Pons (tissue), 1 donor: ENCODE data around the gene CCDC43.
"Not testable (repeated sequence)": the region's sequence is repeated elsewhere in the genome, so short reads cannot be mapped to it uniquely, and the experiment has no call there.

ENCODE experiments used
- DNase-seq: peaks from one replicate; pipeline ENCODE4 v3.0.0-alpha.2; 2016; ENCODE audit warnings: low spot score

Gene CCDC43, protein sequence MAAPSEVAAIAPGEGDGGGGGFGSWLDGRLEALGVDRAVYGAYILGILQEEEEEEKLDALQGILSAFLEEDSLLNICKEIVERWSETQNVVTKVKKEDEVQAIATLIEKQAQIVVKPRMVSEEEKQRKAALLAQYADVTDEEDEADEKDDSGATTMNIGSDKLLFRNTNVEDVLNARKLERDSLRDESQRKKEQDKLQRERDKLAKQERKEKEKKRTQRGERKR

DNA sequence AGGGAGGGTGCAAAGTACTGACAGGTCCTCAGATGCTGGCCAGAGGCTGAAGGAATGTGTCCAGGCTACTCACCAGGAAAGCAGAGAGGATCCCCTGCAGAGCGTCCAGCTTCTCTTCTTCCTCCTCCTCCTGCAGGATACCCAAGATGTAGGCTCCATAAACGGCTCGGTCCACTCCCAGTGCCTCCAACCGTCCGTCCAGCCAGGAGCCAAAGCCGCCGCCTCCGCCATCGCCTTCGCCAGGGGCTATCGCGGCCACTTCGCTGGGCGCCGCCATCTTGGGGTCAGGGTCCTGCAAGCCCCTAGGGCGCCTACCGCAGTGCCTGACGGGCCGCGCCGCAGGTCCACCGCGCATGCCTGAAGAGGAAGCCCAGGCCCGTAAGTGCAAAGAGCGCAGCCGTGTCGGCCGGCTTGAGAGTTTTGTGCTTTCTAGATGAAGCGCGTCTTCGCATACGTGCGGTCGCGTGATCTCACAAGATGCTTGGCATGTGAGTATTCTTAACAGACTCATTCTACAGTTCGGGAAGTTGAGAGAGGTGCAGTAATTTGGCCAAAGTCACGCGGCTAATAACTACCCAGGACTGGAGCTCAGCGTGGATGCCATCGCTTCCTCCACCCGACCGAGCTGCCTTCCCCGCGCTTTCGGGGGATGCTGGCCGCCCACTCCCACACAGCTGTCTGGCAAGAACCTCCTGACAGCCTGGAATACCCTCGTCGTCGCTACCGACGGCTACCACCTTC lies at the start of gene CCDC43:
TSS of gene CCDC43 (minus strand) at position 300 of the 741 bp plus-strand sequence. CDS start at position 277, 23 bp downstream.
- peak; percentile 85 for DNase-seq

DNA sequence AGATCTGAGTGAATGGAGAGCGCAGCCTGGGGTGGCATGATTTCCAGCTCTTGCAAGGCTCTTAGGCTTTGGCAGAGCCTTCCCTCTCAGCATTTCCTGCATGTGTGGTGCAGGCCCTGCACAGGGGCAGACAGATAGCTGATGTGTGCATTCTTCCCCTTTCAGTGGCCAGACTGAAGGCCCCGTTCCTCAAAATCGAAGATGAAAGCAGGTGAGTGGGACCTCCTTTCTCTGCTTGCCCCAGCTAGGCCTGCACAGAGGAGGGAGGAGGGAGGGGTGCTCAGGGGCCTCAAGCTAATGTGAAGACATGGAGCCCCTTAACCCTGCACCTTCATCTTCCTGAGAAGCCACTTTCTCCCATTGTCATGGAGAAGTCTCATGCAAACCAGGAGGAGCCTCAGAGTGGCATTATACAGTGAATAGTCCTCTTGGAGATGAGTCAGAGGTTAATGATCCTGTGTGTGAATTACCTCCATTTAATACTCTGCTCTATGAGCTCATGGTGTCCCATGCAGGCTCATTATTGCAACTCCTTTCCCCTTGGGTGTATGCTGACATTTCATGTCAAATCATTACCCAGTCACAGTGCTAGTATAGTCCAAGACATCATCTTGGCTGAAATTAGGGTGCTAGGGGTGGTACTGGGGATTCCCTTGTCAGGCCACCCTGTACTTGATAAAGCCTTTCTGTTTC lies 48.8 kb upstream of the CCDC43 start:
- no peak for DNase-seq

DNA sequence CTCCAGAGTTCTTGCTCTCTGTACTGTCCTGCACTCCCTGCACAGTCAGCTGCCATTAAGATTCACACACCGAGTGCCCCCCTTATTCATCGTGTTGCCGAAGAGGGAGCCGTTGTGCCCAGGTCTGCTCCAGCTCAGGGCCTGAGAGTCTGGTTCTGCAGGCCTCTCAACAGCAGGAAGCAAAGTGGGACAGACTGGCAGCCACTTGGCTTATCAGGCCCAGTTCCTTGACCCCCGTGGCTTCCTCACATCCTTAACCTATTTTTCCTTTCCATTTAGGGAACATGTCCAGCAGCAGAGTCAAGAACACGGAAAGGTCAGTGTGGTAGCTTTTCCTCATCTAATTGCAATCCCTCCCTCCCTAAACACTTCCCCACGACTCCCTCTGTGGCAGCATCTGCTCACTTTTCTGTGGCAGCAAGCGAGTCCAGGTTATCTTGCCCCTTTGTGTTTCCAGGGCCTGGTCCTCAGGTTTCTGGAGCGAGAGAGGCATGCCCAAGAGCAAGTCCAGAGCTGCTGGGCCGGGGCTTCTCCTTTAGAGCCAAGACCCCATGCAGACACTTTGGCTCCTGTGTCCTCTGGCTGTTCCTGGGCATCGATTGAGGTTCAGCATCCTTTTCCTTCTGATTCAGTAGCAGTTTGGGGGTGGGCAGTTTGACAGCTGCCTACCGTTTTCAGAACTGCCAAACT lies 47.1 kb upstream of the CCDC43 start:
- DNase-seq: peak; percentile 4

DNA sequence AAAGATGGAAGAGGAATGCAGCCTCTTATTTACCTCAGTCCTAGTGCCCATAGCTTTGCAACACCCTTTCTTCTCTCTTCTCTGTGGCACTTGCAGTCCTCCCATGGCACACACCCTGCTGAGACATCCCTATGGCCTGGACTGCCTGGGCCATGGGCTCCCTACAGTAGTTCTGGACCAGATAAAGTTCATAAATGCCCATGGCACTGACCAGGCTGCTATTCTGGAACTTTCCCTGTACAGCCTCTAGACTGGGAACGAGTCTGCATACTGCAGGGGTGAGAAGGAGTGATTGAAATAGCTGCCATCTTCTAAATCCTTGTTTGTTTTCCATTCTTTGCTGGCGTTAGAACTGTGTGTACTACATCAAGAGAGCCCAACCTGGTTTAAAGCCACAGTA lies 44.7 kb upstream of the CCDC43 start:
- no peak for DNase-seq

DNA sequence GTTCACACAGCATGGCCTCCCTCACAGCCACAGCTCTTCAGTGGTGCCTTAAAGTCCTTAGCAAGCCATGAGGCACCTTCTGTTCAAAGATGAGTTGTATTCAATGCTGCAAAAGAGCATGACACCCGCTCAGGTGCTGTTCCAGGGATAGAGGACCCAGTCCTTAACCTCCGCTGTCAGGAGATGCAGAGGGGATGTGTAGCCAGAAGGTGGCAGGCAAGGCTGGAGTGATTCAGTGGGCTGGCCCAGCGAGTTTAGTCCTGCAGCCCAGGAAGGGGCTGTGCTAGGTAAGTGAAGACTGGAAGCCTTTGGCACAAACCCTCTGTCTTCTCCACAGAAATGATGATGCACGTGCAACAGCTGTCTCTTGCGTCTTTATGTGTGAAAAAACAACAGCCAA lies 44.2 kb upstream of the CCDC43 start:
- DNase-seq: no peak

DNA sequence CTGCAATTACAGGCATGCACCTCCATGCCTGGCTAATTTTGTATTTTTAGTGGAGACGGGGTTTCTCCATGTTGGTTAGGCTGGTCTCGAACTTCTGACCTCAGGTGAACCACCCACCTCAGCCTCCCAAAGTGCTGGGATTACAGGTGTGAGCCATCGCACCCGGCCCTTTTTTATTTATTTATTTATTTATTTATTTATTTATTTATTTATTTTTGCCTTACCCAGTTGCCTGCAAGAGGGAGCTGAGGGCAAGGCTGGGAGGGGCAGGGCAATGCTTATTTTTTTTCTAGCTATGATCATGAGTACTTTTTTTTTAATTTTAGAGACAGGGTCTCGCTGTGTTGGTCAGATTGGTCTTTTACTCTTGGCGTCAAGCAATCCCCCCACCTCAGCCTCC lies 36.5 kb upstream of the CCDC43 start:
- not testable (repeated sequence) for DNase-seq

DNA sequence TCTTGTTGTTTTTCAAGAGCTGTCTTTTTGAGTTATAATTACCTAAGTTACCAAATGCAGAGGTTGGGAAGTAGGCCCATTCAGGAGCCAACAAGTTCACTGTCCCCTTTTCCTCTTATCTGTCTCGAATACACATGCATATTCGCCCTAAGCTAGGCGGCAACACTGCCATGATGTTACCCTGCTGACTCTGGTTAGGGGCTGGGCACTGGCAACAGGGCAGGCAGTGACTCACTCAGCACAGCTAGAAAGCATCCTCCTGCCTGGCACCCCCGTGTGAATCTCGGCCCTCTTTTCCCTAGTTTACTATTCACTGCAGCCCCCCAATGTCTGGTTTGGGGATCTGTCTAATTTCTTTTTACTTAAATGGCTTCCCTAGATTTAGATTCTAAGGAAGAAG lies 32.7 kb upstream of the CCDC43 start:
- no peak for DNase-seq

DNA sequence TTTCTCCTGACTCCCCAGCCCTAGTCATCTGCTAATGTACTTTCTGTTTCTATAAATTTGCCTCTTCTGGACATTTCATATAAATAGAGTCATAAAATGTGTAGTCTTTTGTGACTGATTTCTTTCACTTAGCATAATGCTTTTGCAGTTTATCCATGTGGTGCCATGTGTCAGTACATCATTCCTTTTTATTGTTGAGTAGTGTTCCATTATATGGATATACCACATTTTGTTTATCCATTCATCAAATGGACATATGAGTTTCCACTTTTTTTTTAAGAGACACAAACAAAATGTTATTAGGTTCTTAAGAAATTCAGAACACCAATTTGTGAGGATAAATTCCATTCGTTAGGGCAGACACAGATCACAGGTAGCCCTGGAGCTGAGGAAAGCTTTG lies 29.9 kb upstream of the CCDC43 start:
- DNase-seq: no peak

DNA sequence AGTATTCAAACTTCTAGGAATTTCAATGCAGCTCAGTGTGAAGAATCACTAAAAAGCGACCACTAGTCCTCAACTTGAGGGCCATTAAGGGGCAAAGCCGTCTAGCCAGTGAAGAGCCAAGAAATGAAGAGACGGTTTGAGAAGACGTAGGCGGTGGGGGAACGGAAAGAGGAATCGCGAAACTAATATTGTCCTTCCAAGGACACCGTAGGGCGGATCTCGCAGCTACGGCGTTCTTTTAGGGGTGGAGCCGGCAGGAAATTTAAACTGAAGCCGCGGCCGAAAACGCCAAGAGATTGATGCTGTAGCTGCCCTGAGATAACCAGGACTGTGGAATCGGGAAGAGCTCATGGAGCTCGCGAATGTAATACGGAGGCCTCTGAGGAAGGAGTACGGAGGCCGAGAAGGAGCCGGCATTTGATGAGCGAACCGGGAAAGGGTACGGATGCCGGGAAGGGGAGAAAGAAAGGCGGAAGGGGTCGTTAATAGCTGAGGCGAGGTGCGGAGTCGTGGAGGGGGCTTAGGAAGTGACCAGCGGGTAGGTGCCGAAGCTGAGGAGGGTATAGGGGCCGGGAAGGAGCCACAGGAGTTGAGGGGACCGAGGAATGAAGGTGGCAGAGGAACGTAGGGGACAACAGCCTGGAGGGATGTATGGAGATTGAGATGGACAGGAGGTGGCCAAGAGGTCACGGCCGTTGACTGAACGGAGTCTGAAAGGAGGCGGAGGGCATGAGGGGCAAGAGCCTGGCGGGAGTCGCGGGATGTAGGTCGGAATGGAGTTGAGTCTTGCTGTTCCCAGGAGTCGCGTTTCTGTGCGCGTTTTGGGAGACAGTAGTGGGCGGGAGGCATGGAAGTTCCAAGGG lies 19.1 kb upstream of the CCDC43 start, which contains the start of gene DBF4B:
TSS of gene DBF4B (plus strand) at position 265 of the 863 bp plus-strand sequence. CDS start at position 421, 156 bp downstream.
- peak; percentile 83 for DNase-seq

DNA sequence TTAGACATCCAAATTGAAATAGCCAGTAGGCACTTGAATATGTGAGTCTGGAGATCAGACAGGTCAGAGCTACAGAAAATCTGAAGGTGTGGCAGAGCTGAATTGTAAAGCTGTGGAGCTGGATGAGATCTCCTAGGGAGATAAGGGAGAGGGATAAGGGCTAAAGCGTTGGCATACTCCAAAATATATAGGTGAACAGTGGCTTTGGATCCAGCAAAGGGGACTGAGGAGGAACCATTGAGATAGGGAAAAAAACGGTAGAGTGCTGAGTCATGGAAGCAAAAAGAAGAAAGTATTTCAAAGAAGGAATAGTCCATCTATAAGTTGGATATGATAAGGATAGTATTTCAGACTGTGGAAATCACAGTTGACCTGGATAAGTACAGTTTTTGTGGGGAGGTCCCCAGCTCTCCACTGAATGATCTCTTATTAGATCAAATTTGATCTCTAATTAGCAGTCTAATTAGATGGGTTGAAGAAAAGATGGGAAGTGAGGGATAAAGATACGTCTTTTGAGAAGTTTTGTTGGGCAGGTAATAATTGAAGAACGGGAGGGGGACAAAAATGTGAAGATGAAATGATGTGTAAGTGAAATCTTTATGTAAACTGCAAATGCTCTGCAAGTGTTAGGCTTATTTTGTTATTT lies 18.3 kb upstream of the CCDC43 start:
- DNase-seq: no peak

DNA sequence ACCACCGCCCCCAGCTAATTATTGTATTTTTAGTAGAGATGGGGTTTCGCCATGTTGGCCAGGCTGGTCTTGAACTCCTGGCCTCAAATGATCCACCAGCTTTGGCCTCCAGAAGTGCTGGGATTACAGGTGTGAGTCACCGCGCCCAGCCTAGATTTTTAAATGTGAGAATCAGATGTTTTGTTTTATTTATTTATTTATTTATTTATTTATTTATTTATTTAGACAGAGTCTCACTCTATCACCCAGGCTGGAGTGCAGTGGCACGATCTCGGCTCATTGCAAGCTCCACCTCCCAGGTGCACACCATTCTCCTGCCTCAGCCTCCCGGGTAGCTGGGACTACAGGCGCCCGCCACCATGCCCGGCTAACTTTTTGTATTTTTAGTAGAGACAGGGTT lies 10.7 kb upstream of the CCDC43 start:
- not testable (repeated sequence) for DNase-seq

DNA sequence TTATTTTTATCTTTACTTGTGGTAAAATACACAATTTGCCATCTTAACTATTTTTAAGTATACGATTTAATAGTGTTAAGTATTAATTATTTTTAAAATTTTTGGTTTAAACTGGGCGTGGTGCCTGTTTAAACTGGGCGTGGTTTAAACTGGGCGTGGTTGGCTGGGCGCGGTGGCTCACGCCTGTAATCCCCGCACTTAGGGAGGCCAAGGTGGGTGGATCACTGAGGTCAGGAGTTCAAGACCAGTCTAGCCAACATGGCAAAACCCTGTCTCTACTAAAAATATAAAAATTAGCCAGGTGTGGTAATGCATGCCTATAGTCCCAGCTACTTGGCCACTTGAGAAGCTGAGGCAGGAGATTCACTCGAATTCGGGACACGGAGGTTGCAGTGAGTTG lies 4.0 kb upstream of the CCDC43 start:
- no peak for DNase-seq

DNA sequence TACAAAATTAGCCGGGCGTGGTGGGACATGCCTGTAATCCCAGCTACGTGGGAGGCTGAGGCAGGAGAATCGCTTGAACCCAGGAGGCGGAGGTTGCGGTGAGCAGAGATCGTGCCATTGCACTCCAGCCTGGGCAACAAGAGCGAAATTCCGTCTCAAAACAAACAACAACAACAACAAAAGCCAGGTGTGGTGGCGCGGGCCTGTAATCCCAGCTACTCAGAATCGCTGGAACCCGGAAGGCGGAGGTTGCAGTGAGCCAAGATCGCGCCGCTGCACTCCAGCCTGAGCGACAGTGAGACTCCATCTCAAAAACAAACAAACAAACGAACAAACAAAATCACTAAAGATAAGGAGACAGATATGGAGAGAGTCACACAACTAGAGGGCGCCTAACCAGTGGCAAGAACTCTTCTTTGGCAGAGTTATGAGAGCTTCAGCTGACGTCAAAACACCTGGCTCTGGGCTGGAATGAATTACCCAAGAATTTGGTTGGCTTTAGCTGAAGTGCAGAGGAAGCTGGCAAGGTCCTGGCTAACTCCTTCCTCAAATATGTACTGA lies 1.2 kb upstream of the CCDC43 start:
- DNase-seq: not testable (repeated sequence)

DNA sequence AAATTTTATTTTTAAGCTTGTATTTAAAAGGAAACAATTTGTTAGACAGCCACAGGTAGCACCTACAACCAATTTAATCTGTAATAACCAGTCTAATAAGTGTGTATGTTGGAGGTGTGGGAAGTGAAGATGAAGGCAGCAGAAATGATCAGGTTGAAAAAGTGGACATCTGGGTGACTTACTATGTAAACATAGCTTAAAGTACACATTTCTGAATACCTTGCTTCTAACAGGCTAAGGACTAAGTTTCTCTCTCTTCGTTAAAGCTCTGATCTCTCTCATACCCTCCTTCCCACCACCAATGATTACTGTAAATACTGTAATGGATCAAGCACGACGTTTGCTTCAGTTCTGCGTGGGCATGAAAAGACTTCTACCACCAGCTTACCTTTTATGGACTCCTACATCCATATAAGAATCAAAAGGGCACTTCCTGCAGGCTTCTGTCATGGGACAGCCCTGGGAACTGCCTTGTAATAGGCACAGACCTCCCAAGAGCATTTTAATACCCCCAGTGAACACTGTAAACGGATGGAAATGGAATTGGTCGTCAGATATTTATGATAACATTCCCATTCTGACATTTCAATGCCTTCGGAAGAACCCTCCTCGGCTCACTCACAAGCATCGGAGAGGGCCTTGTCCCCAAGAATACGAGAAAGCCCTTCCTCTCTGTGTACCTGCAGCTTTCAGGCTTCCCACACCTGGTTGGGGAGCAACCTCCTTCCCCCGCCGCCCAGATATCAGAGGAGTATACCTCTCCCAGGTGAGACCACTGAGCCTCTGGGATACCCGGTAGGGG lies 700 bp downstream of the CCDC43 start:
- no peak for DNase-seq

DNA sequence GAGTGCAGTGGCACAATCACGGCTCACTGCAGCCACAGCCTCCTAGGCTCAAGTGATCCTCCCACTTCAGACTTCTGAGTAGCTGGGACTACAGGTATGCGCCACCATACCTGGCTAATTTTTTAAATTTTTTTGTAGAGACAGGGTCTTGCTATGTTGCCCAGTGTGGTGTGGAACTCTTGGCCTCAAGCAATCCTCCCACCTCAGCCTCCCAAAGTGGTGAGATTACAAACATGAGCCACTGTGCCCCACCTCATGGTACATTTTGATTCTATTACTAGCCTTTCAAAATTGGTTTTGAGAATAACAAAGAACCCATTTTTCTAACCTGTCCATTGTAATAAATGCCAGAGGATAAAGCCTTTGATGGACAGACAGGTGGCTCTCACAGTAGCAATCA lies 1.4 kb downstream of the CCDC43 start:
- DNase-seq: no peak

DNA sequence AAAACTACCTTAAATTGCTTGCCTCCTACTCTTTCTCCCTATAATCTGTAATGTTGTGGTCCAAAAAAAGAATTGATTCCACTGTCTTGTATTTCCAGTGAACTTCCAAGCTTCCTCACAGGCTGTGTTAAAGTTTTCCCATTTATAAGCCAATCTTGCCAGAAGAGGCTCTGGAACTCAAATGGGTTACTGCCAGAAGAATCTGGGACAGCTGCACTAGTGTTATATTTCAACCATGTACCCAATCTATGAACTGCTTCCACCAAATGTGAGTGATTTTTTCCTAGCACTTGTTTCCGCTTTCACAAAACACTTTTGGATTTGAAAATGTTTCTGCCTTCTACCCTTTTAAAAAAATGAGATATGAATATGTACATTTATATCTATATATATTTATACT lies 1.8 kb downstream of the CCDC43 start:
- no peak for DNase-seq

DNA sequence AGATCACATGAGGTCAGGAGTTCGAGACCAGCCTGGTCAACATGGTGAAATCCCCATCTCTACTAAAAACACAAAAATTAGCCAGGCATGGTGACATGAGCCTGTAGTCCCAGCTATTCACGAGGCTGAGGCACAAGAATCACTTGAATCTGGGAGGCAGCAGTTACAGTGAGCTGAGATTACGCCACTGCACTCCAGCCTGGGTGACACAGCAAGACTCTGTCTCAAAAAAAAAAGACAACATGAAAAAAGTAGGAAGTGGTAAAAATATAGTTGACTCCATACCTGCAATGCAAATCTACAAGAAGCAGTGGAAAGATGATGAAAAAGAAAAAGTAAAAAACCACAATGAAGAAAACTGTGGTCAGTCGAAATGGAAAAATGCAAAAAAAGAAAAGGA lies 6.3 kb downstream of the CCDC43 start:
- DNase-seq: not testable (repeated sequence)

DNA sequence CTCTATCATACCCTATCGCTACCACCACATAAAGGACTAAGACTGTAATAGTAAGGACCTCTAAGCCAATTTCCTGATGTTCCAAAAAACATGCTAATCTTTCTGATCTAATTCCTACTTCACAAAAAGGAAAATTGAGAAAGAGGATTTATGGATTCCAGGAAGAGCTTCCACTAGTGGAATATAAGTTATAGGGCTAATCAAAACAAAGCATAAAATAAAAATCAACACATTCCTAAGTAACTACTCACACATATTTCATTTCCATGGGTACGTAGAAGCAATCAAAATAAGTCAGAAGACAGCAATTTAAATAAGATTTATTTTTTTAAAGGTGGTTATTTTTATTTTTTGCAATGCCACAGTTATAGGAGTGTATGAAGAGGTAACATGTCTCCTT lies 12.4 kb downstream of the CCDC43 start:
- no peak for DNase-seq

DNA sequence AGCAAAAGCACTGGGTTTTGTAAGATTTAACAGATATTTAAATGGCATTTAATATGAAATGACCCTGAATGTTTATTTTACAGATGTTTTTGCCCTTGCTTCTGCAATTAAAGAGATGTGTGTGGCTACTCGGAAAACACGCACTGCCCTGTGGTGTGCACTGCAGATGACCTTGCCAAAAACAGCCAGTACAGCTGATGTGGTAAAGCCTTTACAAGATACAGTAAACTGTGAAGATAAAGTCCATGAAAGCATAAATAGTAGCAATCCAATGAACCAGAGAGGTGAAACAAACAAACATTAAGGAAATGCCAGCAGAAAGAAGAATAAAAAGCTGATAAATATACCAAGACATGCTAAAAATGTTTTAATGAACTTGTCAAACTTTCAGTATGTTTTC lies 15.7 kb downstream of the CCDC43 start:
- DNase-seq: no peak
